Ascending aorta (tissue), 2 donors: Measurements from ENCODE around the gene PLAC8L1. TPM values are rescaled to one million over a fixed set of nuclear protein-coding genes. Genes with fewer than 3 reads are reported as not detected.
"Not testable (repeated sequence)": the region's sequence is repeated elsewhere in the genome, so short reads cannot be mapped to it uniquely, and the experiment has no call there.

ENCODE experiments used
- DNase-seq, 2 donors: peaks; one replicate each; pipeline ENCODE4 v3.0.0-alpha.2; 2019; ENCODE audit warnings: low spot score in 2 of 2
- H3K27ac ChIP-seq, 2 donors: fragments of 200-600 bp; sonication (generic); one replicate each; pipeline ENCODE4 v1.5.1; 2016 to 2017; ENCODE audit warnings: mild to moderate bottlenecking in 1 of 2
- H3K27me3 ChIP-seq: fragments of 200-600 bp; sonication (generic); one replicate; pipeline ENCODE4 v1.5.1; 2017
- H3K36me3 ChIP-seq, 2 donors: fragments of 200-600 bp; sonication (generic); one replicate each; pipeline ENCODE4 v1.5.1; 2016
- H3K4me1 ChIP-seq, 2 donors: fragments of 200-600 bp; sonication (generic); one replicate each; pipeline ENCODE4 v1.5.1; 2016 to 2017; ENCODE audit warnings: mild to moderate bottlenecking in 1 of 2
- H3K4me3 ChIP-seq, 2 donors: fragments of 200-600 bp; sonication (generic); one replicate each; pipeline ENCODE4 v1.5.1; 2016 to 2017; ENCODE audit warnings: mild to moderate bottlenecking in 1 of 2
- H3K9me3 ChIP-seq, 2 donors: fragments of 200-600 bp; sonication (generic); one replicate each; pipeline ENCODE4 v1.5.1; 2016
- CTCF ChIP-seq, 3 experiments: fragments of 200-600 bp in 2 of 3; fragments of 450-650 bp in 1 of 3; sonication (generic) in 2 of 3; IDR thresholded peaks; one replicate each; pipeline ENCODE4 v1.5.1; 2016 to 2019; ENCODE audit warnings: antibody characterized with exemption in 3 of 3, mild to moderate bottlenecking in 1 of 3, moderate library complexity in 1 of 3
- intact Hi-C: fragments of 100-400 bp; cut with DNase I; formaldehyde crosslinking; loops from one replicate; pipeline ENCODE4 v1.15.1; 2023
- total RNA-seq: library from RNA; depleted of rRNA; stranded (reverse); fragments of >200 nt; gene quantifications from one replicate; pipeline ENCODE4 v1.1.0, GENCODE V29; 2016

Gene PLAC8L1
- total RNA-seq, 1 donor from 2014 or later, result not detected

- H3K9me3 ChIP-seq, result no peaks in the 10 kb centered on the region
- no peaks in the 10 kb centered on the region for H3K27me3 ChIP-seq
- intact Hi-C loops, result no loop called here
- no peak overlapping the region for H3K27ac ChIP-seq
- TF ChIP-seq CTCF (IDR thresholded peaks at IDR 0.05), result no peak
- DNase-seq, result no peak
- H3K4me3 ChIP-seq, result no peak overlapping the region
- H3K4me1 ChIP-seq, result no peaks in the 10 kb centered on the region
- peaks cover 13 to 28% of the 10 kb centered on the region in 2 donors for H3K36me3 ChIP-seq
Observed at GRCh38 chr5:146109379-146109778, 4.0 kb upstream of the PLAC8L1 start.

GRCh38 chr5:146108870-146109269 is 3.5 kb upstream of the PLAC8L1 start:
- H3K27ac ChIP-seq, DNase-seq, H3K4me3 ChIP-seq, intact Hi-C loops, H3K27me3 ChIP-seq, H3K9me3 ChIP-seq, H3K4me1 ChIP-seq: not testable (repeated sequence)
- peaks cover 8 to 23% of the 10 kb centered on the region in 2 donors for H3K36me3 ChIP-seq

- TF ChIP-seq CTCF (IDR thresholded peaks at IDR 0.05), result no peak
- H3K27ac ChIP-seq, result no peak overlapping the region
Observed at GRCh38 chr5:146107901-146108300, 2.5 kb upstream of the PLAC8L1 start.

GRCh38 chr5:146103594-146103993 is 1.8 kb downstream of the PLAC8L1 start:
- no peak overlapping the region for H3K27ac ChIP-seq
- no peaks in the 10 kb centered on the region for H3K4me1 ChIP-seq
- DNase-seq, result no peak
- H3K27me3 ChIP-seq, result no peaks in the 10 kb centered on the region
- peaks cover 0 to 5% of the 10 kb centered on the region in 2 donors for H3K36me3 ChIP-seq
- no peak overlapping the region for H3K4me3 ChIP-seq
- intact Hi-C loops, result no loop called here
- no peak for TF ChIP-seq CTCF (IDR thresholded peaks at IDR 0.05)
- no peaks in the 10 kb centered on the region for H3K9me3 ChIP-seq

More at GRCh38 chr5:146107901-146108300, 2.5 kb upstream of the PLAC8L1 start:
- Histone ChIP-seq H3K36me3 (peaks cover under 1 to 14% of the 10 kb centered on the region in 2 donors), H3K4me1 (no peaks in the 10 kb centered on the region), H3K27me3 (no peaks in the 10 kb centered on the region), H3K4me3 (no peak overlapping the region), H3K9me3 (no peaks in the 10 kb centered on the region)
- no peak for DNase-seq
- intact Hi-C loops, result no loop called here

GRCh38 chr5:146101646-146102045 is 3.7 kb downstream of the PLAC8L1 start:
- DNase-seq, result no peak
- H3K27ac ChIP-seq, result no peak overlapping the region
- H3K9me3 ChIP-seq, result no peaks in the 10 kb centered on the region
- no peaks in the 10 kb centered on the region for H3K4me1 ChIP-seq
- no peak for TF ChIP-seq CTCF (IDR thresholded peaks at IDR 0.05)
- no peaks in the 10 kb centered on the region for H3K27me3 ChIP-seq
- no peak overlapping the region for H3K4me3 ChIP-seq
- intact Hi-C loops, result no loop called here
- peaks cover 0 to 5% of the 10 kb centered on the region in 2 donors for H3K36me3 ChIP-seq

- H3K27ac ChIP-seq, result no peak overlapping the region
- no peaks in the 10 kb centered on the region for H3K9me3 ChIP-seq
- no peak for DNase-seq
- TF ChIP-seq CTCF (IDR thresholded peaks at IDR 0.05), result no peak
- H3K27me3 ChIP-seq, result no peaks in the 10 kb centered on the region
- H3K4me3 ChIP-seq, result no peak overlapping the region
- no peaks in the 10 kb centered on the region for H3K4me1 ChIP-seq
- H3K36me3 ChIP-seq, result no peaks in the 10 kb centered on the region
- intact Hi-C loops, result no loop called here
Observed at GRCh38 chr5:146098047-146098446, 7.3 kb downstream of the PLAC8L1 start.
